ENCODE measurements around the gene KPNB1.

Gene KPNB1

GRCh38 chr17:47707884-47708283 is 58.2 kb downstream of the KPNB1 start:
- no peak overlapping the region for H3K27ac ChIP-seq
- no peak for DNase-seq (ENCODE audit: low read depth, low spot score)

GRCh38 chr17:47708312-47708863 is 58.7 kb downstream of the KPNB1 start:
- H3K27ac ChIP-seq, result no peak overlapping the region
- DNase-seq (ENCODE audit: low read depth, low spot score), result no peak

- no peak overlapping the region for H3K27ac ChIP-seq
- no peak for DNase-seq (ENCODE audit: low read depth, low spot score)
Measured at GRCh38 chr17:47708864-47709541, 59.3 kb downstream of the KPNB1 start.

- H3K27ac ChIP-seq, result no peak overlapping the region
- no peak for DNase-seq (ENCODE audit: low read depth, low spot score)
Measured at GRCh38 chr17:47709594-47709993, 59.9 kb downstream of the KPNB1 start.

DNA sequence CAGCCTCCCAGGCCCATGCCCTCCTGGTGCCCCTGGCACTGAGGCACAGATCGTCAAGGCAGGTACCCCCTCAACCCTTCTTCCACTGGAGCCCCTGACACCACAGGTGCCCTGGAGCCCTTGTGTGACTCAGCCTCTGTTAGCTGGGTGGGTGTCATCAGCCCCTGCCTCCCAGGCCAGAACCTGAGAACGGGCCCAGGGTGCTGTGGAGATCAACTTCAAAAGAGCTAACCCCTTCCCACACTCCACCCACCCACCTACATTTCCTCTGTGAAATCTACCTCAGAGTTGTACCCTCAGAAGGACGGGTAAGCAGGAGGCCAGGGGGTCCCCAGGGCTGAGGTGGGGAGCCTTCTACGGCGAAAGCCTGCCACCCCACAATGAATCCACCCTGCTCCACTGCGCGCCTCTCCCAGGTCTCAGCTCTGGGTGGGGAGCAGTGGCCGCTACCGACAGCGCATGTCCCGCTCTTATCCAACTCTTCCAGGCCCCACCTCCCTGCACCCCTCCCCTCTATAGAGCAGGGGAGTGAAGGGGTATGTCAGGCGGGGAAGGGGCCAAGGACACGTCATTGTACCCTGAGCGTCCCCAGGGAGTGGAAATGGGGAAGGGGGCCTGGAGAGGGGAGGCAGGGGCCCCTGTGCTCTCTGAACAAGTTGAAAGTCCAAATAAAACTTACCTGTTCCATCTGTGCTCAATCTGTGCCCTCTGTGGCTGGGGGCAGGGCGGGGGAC is 61.8 kb downstream of the KPNB1 start:
- no peak overlapping the region for H3K27ac ChIP-seq
- no peak for DNase-seq (ENCODE audit: low read depth, low spot score)

DNA sequence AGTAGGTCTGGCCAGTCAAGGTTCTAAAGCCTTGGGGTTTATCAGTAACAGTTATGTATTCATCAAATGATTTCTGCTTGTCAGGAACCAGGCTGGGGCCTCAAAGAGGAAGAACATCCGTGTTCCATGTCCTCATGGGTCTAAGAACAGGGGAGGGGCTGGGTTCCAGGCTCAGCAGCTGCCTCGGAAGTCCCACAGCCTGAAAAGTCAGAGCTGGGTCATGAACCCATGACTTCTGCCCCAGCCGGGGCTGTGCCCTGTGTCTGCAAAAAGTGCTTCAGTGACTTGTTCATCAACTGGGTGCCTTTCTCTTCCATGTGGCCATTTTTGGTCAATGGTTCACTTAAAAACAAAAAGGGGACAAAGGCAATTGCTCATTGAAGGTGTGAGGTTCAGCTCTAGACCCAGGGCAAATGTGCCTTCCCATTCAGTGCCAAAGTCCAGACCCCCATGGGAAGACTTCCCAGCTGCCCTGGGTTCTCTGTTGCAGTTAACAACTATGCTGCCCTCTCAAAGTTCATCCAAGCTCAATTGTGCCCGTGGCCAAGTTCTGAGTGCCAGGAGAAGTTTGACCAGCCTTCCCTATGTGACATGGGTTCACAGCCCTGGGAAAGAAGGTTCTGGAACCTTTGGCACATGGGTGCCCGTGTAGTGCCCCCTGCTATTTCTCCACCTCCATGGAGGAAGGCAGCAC is 62.8 kb downstream of the KPNB1 start:
- no peak overlapping the region for H3K27ac ChIP-seq
- DNase-seq (ENCODE audit: low read depth, low spot score), result no peak

DNA sequence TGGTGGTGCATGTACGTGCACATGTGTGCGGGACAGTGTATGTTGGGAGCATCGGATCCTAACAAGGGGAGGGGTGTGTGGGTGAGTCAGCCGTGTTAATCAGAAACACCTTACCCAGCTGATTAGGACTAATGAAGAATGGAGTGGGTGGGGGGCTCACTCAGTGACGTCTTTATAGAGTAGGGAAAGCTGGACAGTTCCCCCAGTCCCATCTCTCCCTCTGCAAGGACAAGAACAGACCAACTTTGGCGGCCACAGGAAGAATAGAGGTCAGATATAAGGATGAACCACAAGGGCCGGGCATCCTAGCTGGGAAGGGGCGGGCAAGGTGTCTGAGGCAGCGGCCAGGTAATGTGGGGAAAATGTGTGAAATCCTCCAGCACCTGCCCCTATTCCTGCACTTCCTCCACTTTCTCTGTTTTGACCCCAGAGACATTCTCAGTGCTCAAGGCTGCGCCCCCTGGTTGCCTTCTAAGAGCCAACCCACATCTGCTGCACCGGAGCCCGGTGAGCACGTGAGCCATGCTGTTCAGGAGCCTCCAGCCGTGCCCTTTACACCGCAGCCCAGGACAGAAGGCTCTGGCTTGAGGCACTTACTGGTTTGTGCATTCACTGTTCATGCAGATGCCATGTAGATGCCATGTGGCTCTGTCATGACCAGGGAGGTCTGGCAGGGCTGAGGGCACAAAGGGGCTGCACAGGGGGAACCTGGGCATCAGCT is 64.4 kb downstream of the KPNB1 start:
- no peak overlapping the region for H3K27ac ChIP-seq
- no peak for DNase-seq (ENCODE audit: low read depth, low spot score)

- DNase-seq (ENCODE audit: low read depth, low spot score), result no peak
- no peak overlapping the region for H3K27ac ChIP-seq
Measured at GRCh38 chr17:47714773-47715396, 65.2 kb downstream of the KPNB1 start.

GRCh38 chr17:47715669-47716325 is 66.1 kb downstream of the KPNB1 start:
- H3K27ac ChIP-seq, result no peak overlapping the region
- DNase-seq (ENCODE audit: low read depth, low spot score), result no peak

DNA sequence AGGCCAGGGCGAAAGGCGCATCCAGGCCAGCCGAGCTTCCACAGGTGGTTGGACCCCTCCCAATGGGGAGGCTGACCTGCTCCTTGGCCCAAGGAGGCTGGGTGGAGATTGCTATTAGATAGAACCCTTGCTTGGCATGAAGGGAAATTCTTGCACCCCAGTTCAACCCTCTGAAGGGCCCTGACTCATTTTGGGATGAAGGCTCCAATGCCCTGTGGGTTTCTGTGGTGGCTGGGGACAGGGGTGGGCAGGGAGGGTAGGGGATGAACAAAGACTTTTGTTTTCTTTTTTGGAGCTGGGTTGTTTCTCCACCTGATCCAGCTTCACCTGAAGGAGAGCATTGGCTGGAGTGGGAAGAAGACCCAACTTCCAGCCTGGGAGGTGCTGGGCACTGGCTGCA is 66.7 kb downstream of the KPNB1 start:
- no peak for DNase-seq (ENCODE audit: low read depth, low spot score)
- H3K27ac ChIP-seq, result no peak overlapping the region

DNA sequence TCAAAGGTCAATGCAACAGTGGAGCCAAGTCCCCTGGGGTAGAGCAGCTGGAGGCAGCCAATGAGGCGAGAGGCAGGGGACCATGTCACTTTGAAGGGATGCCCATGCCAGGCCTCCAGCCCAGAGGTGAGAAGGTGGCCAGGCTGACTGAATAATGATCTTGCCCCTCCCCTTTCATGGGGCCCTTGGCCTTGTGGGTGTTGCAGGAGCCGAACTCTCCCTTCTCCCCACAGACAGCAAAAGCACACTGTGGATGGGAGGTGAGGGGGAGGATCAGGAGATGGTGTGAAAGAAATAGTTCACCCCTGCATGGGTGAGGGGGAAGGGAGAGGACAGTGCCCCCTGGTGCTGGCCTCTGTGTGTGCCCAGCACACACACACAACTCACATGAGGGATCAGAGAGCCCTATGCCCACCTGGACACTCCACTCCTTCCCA is 67.6 kb downstream of the KPNB1 start:
- no peak overlapping the region for H3K27ac ChIP-seq
- no peak for DNase-seq (ENCODE audit: low read depth, low spot score)

- no peak overlapping the region for H3K27ac ChIP-seq
- DNase-seq (ENCODE audit: low read depth, low spot score), result no peak
Measured at GRCh38 chr17:47717979-47718621, 68.4 kb downstream of the KPNB1 start.

DNA sequence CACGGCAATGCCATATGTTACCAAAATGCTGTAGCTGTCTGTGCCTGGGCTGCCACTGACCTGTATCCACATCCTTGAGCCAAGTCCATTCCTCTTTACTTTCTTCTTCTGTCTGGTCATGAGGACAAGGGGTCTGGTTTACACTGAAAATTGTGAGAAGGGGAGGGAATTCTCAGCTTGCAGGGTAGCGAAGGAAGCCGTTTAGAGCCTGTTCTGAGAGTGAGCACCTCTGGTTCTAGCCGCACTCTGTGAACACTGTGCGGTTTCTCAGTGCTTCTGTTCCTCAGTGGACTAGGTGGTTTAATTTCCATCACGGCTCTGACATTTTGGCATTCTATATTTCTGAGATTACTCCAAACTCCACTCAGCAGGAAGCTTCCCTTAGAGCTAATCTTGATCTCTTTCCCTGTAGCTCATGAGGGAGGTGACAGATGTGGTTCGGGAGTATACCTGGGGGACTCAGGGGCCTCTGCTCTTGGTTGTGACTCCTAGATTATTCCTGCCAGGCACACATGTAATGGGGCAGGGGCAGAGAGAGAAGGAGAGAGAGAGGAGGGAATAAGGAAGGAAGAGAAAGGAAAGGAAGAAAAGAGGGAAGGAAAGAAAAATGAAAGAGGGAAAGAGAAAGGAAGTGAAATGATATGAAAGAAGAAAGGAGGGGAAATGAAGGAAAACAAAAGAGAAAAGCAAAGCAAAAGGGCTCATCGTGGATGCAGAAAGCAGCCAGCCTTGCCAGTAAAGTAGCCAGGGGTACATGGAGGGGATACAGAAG is 69.1 kb downstream of the KPNB1 start:
- H3K27ac ChIP-seq, result no peak overlapping the region
- no peak for DNase-seq (ENCODE audit: low read depth, low spot score)

DNA sequence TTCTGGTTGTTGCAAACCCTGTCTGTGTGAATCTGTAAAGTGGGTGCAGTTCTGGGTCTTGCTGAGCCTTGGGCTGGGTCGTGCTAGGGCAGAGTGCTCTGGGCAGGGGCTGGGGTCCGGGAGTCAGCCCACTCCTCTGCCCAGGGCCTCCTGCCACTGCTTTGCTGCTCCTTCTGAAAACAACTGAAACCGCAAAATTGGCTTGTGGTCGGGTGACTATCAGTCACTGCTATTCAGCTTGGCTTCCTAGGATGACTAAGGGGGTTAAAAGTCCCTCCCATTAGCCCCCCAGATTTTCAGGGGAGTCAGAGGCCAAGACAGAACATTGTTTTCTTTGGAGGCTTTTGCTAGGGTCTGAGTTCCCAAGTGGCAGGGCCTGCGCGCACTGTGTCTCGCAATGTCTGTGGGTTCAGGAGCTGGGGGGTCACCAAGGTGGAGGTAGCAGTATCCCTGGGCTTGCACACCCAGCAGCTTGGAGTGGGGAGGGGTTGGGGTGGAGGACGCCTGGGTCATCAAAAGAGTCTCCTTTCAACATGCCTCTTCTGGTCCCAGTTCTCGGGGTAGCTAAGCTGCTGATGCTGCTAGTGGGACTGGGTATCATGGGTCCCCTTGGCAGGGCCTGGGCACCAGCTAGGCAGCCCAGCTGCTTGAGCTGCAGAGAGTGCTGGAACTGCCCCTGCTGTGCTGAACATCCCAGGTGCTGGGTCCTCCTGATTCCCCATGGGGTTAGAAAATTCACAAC is 69.9 kb downstream of the KPNB1 start:
- H3K27ac ChIP-seq, result no peak overlapping the region
- no peak for DNase-seq (ENCODE audit: low read depth, low spot score)

GRCh38 chr17:47720196-47720595 is 70.5 kb downstream of the KPNB1 start:
- no peak for DNase-seq (ENCODE audit: low read depth, low spot score)
- no peak overlapping the region for H3K27ac ChIP-seq

DNA sequence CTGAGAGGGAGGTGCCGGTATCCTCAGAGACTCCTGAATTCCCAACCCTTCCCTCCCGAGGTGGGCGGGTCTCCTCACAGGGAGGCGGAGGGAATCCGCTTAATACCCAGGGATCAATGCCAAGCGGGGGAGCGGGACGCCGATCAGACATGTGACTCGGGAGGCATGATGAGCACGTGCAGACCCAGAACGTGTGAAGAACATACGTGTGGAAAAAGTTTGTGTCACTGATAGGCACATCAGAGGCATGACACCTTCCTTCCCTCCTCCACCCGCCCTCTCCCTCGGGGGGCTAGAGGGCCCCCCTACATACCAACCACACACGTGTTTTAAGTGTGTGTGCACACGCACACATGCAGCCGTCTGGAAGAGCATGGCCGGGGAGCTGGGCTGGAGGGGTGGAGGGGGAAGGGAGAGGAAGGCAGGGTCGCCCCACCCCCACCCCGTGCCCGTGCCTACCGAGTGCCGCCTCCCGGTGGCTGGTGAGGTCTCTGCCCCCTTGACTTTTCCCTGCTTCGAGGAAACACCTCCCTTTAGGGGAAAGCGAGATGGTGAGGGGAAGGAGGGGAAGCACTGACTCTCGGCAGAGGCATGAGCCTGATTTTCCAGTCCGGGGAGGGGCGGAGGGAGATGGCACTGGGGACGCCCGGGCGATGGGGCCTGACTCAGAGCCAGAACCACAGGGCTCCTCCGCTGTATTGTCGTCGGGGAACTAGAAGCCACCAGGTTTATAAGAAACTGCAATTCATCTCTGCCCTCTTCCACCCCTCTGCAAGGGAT is 71.2 kb downstream of the KPNB1 start:
- no peak overlapping the region for H3K27ac ChIP-seq
- peak; percentile 3 for DNase-seq (ENCODE audit: low read depth, low spot score)

GRCh38 chr17:47721725-47722124 is 72.0 kb downstream of the KPNB1 start:
- no peak overlapping the region for H3K27ac ChIP-seq
- no peak for DNase-seq (ENCODE audit: low read depth, low spot score)
